ENCODE results near the gene FAM187B.
"Not testable (repeated sequence)": the region's sequence is repeated elsewhere in the genome, so short reads cannot be mapped to it uniquely, and the experiment has no call there.

The FAM187B gene

DNA sequence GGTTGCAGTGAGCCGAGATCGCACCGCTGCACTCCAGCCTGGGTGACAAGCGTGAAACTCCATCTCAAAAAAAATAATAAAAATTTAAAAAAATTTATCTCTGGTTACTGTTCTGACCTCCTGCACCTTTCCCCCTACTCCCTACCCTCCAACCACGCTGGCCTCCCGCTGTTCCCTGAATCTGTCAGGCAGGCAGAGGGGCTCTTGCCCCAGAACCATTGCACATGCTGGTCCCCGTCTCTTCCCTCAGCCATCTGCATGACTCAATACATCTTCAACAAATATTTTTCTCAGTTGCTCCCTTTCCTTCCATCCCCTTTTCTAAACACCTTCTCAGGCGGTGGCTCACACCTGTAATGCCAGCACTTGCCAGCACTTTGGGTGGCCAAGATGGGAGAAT lies 1.1 kb upstream of the FAM187B start:
- H3K4me1 ChIP-seq (ENCODE audit: insufficient read depth, low read length): peaks cover 5% of the 10 kb centered on the region
- H3K36me3 ChIP-seq (ENCODE audit: insufficient read depth, low read length): no peaks in the 10 kb centered on the region
- H3K9me3 ChIP-seq (ENCODE audit: control insufficient read depth, insufficient read depth, low read length): no peaks in the 10 kb centered on the region
- no peak overlapping the region for H3K9ac ChIP-seq (ENCODE audit: low read depth, low read length)

DNA sequence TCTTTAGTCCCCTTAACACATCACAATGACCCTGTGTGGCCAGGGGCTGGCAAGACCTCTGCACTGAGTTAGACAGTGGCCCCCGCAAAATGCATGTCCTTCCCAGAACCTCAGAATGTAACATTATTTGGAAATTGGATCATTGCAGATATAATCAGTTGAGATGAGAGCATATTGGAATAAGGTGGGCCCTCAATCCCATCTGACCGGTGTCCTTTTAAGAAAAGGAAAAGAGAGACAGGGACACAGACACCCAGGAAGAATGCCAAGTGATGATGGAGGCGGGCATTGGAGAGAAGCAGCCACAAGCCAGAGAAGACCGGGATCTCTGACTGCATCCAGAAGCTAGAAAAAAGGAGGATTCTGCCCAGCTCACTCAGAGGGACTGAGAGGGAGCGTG lies 1.8 kb downstream of the FAM187B start:
- Histone ChIP-seq H3K4me1 (ENCODE audit: insufficient read depth, low read length) (peaks cover 5% of the 10 kb centered on the region), H3K9ac (ENCODE audit: low read depth, low read length) (no peak overlapping the region), H3K9me3 (ENCODE audit: control insufficient read depth, insufficient read depth, low read length) (no peaks in the 10 kb centered on the region), H3K36me3 (ENCODE audit: insufficient read depth, low read length) (no peaks in the 10 kb centered on the region; the same call in 1 of the 2 replicates)

DNA sequence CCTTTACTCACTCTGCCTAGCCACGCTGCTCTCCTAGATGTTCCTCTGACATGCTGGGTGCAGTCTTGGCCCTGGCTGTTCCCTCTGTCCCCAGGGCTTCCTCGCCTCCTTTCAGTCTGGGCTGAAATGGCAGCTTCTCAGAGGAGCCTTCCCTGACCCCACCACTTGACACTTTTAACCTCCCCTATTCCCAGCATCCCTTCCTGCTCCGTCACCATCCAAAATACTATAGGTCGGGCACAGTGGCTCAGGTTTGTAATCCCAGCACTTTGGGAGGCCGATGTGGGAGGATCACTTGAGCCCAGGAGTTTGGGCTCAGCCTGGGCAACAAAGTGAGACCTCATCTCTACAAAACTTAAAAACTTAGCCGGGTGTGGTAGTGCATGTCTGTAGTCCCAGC lies 2.6 kb downstream of the FAM187B start:
- Histone ChIP-seq H3K36me3 (ENCODE audit: insufficient read depth, low read length) (no peaks in the 10 kb centered on the region; the same call in 1 of the 2 replicates), H3K9ac (ENCODE audit: low read depth, low read length) (no peak overlapping the region), H3K4me1 (ENCODE audit: insufficient read depth, low read length) (peaks cover 5% of the 10 kb centered on the region), H3K9me3 (ENCODE audit: control insufficient read depth, insufficient read depth, low read length) (no peaks in the 10 kb centered on the region)

- Histone ChIP-seq H3K4me1 (ENCODE audit: insufficient read depth, low read length) (peaks cover 5% of the 10 kb centered on the region), H3K9ac (ENCODE audit: low read depth, low read length) (peak overlapping the region; percentile 55; the same call in 1 of the 2 replicates), H3K9me3 (ENCODE audit: control insufficient read depth, insufficient read depth, low read length) (no peaks in the 10 kb centered on the region), H3K36me3 (ENCODE audit: insufficient read depth, low read length) (no peaks in the 10 kb centered on the region; the same call in 1 of the 2 replicates)
These were observed 3.6 kb downstream of the FAM187B start for GRCh38 chr19:35224681-35225571.

GRCh38 chr19:35223862-35224505 lies 4.6 kb downstream of the FAM187B start:
- Histone ChIP-seq H3K4me1 (ENCODE audit: insufficient read depth, low read length) (peaks cover 5% of the 10 kb centered on the region), H3K36me3 (ENCODE audit: insufficient read depth, low read length) (no peaks in the 10 kb centered on the region; the same call in 1 of the 2 replicates), H3K9me3 (ENCODE audit: control insufficient read depth, insufficient read depth, low read length) (peaks cover 3% of the 10 kb centered on the region; the same call in 1 of the 2 replicates), H3K9ac (ENCODE audit: low read depth, low read length) (no peak overlapping the region)

GRCh38 chr19:35223084-35223790 lies 5.3 kb downstream of the FAM187B start:
- Histone ChIP-seq H3K36me3 (ENCODE audit: insufficient read depth, low read length) (no peaks in the 10 kb centered on the region; the same call in 1 of the 2 replicates), H3K9ac (ENCODE audit: low read depth, low read length) (no peak overlapping the region), H3K4me1 (ENCODE audit: insufficient read depth, low read length) (peaks cover 5% of the 10 kb centered on the region), H3K9me3 (ENCODE audit: control insufficient read depth, insufficient read depth, low read length) (peaks cover 3% of the 10 kb centered on the region; the same call in 1 of the 2 replicates)

GRCh38 chr19:35222373-35223015 lies 6.0 kb downstream of the FAM187B start:
- H3K9ac ChIP-seq (ENCODE audit: low read depth, low read length): no peak overlapping the region
- H3K4me1 ChIP-seq (ENCODE audit: insufficient read depth, low read length): peaks cover 5% of the 10 kb centered on the region

GRCh38 chr19:35220973-35221590 lies 7.5 kb downstream of the FAM187B start:
- H3K36me3 ChIP-seq (ENCODE audit: insufficient read depth, low read length); H3K9me3 ChIP-seq (ENCODE audit: control insufficient read depth, insufficient read depth, low read length); H3K4me1 ChIP-seq (ENCODE audit: insufficient read depth, low read length); H3K9ac ChIP-seq (ENCODE audit: low read depth, low read length): not testable (repeated sequence)

More at GRCh38 chr19:35222373-35223015, 6.0 kb downstream of the FAM187B start:
- Histone ChIP-seq H3K9me3 (ENCODE audit: control insufficient read depth, insufficient read depth, low read length) (peaks cover 3% of the 10 kb centered on the region; the same call in 1 of the 2 replicates), H3K36me3 (ENCODE audit: insufficient read depth, low read length) (no peaks in the 10 kb centered on the region; the same call in 1 of the 2 replicates)

- H3K36me3 ChIP-seq (ENCODE audit: insufficient read depth, low read length): no peaks in the 10 kb centered on the region; the same call in 1 of the 2 replicates
- H3K9me3 ChIP-seq (ENCODE audit: control insufficient read depth, insufficient read depth, low read length): peaks cover 3% of the 10 kb centered on the region; the same call in 1 of the 2 replicates
- H3K4me1 ChIP-seq (ENCODE audit: insufficient read depth, low read length): peaks cover 1% of the 10 kb centered on the region
- no peak overlapping the region for H3K9ac ChIP-seq (ENCODE audit: low read depth, low read length)
These were observed 8.1 kb downstream of the FAM187B start for GRCh38 chr19:35220315-35220921.

DNA sequence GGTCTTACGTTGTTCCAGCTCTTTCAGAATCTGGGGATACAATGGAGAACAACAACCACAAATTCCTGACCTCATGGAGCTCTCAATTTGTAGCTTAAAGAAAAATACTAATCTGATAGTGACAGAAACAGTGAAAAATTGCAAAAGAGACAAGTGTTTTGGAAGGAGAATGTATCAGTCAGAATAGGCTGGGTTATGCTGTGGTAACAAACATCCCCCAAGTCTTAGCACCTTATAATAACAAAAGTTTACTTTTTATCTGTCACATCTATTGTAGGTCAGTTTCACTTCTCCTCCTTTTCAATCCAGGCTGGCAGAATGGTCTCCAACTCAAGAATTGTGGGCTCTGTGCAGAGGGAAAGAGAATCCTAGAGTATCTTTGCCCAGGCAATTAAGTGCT lies 9.5 kb downstream of the FAM187B start:
- Histone ChIP-seq H3K9ac (ENCODE audit: low read depth, low read length) (no peak overlapping the region), H3K36me3 (ENCODE audit: insufficient read depth, low read length) (no peaks in the 10 kb centered on the region; the same call in 1 of the 2 replicates), H3K4me1 (ENCODE audit: insufficient read depth, low read length) (peaks cover 5% of the 10 kb centered on the region; the same call in 1 of the 2 replicates), H3K9me3 (ENCODE audit: control insufficient read depth, insufficient read depth, low read length) (peaks cover 3% of the 10 kb centered on the region; the same call in 1 of the 2 replicates)

- H3K9ac ChIP-seq (ENCODE audit: low read depth, low read length): no peak overlapping the region
- H3K4me1 ChIP-seq (ENCODE audit: insufficient read depth, low read length): peaks cover 5% of the 10 kb centered on the region; the same call in 1 of the 2 replicates
- no peaks in the 10 kb centered on the region for H3K36me3 ChIP-seq (ENCODE audit: insufficient read depth, low read length)
- H3K9me3 ChIP-seq (ENCODE audit: control insufficient read depth, insufficient read depth, low read length): peaks cover 3% of the 10 kb centered on the region; the same call in 1 of the 2 replicates
These were observed 10.9 kb downstream of the FAM187B start for GRCh38 chr19:35217649-35217990.

DNA sequence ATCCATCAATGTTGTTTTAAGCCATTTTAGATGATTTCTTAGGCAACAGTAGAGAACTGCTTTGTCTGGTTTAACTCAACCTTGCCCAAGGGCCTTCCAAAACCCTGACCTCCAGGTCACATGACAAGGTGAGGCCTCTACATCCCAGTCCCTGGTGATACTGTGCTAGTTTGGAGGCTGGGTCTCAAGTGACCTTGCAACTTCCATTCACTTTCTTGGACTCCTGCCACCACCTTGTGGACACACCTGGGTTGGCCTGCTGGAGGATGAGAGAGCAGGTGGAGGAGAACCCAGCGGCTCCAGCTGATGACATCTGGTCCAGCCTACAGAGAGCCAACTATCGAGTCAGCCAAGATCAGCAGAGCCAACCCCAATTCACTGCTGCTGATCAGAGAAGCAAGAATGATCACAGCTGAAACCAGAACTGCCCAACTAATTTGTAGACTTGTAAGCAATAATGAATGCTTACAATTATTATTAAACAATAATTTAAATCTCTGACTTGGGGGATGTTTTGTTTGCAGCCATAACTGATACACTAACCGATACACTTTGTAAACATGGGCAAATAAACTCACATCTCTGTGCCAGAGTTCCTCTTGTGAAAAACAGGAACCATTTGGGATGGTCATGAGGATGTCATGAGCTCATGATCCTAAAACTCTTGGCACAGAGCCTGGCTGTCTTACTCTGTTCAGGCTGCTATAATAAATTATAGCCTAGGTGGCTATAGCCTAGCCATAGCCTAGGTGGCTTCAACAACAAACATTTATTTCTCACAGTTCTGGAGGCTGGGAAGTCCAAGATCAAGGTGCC lies 11.5 kb downstream of the FAM187B start:
- peaks cover 3% of the 10 kb centered on the region; the same call in 1 of the 2 replicates for H3K9me3 ChIP-seq (ENCODE audit: control insufficient read depth, insufficient read depth, low read length)
- H3K4me1 ChIP-seq (ENCODE audit: insufficient read depth, low read length): peaks cover 5% of the 10 kb centered on the region; the same call in 1 of the 2 replicates

More for the DNA sequence above, 11.5 kb downstream of the FAM187B start:
- Histone ChIP-seq H3K36me3 (ENCODE audit: insufficient read depth, low read length) (no peaks in the 10 kb centered on the region), H3K9ac (ENCODE audit: low read depth, low read length) (no peak overlapping the region)
